IPS DF 4.7 (cell line): Measurements from ENCODE around the gene SIN3B.

Experiments
- DNase-seq: peaks from one replicate; pipeline ENCODE4 v3.0.0-alpha.2; 2013; ENCODE audit warnings: low spot score; ENCODE audit errors: extremely low read depth

The SIN3B gene

DNA sequence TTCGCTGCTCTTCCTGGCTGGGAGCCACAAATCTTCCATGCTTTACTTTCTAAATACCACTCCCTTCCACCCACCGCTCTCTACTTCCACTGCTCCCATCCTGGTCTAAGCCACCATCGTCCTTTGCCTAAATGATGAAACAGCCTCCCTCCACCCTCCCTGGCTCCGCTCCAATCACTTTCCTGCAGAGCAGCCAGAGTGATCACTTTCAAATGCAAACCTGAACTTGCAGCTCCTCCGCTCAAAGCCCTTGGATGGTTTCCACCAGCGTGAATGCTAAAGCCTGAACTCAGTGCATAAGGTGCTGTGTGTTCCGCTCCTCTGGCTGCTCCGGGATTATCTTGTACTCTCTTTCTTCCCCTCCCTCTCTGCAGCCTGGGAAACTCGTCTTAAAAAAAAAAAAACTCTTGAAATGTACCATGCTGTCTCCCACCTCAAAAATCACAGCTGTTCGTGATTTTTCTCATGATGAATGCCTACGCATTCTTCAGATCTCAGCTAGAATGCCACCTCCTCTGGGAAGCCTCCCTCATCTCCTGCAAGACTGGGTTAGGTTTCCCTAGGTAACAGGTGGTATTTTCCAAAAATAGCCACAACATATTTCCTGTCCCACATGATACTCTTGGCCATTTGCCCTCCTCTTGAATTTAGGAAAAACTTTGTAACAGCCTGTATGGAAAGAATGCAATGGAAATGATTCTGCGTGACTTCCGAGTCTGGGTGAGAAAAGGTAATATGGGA lies 3.7 kb upstream of the SIN3B start:
- no peak for DNase-seq

DNA sequence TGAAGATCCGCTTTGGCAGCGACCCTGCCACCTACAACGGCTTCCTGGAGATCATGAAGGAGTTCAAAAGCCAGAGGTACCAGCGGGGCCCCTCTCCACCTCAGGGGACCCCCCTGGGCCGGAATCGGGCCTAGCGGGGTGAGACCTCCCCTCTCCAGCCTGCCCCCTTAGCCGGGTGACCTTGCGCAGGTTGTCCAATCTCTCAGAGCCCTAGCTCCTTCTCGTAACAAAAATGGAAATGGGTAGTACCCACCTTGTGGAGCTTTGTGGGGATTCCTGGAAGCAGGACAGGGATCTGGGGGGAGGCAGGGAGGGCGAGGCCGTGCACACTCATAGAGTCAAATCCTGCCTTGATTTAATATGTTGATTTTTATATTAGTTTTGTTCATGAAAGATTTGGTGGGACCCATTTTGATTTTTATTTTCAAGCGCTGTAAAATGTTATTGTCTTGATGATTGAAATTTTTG lies 658 bp downstream of the SIN3B start:
- no peak for DNase-seq

DNA sequence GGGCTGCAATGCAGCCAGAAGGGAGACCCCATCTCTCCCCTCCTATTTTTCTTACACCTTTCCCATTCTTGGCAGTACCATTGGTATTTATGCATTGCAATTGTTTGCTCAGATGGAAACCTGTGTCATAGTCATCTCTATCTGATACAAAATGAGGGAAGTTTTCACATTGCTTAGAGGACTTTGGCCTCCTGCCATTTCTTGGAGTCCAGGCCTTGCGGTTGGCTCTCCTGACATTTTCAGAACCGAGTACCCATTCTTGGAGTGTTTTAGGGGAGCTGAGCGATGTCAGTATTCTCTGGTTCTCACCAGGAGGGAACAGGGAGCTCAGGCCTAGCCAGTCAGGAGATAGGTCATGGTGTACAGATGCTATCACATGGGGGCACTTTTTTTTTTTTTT lies 1.5 kb downstream of the SIN3B start:
- DNase-seq: no peak

DNA sequence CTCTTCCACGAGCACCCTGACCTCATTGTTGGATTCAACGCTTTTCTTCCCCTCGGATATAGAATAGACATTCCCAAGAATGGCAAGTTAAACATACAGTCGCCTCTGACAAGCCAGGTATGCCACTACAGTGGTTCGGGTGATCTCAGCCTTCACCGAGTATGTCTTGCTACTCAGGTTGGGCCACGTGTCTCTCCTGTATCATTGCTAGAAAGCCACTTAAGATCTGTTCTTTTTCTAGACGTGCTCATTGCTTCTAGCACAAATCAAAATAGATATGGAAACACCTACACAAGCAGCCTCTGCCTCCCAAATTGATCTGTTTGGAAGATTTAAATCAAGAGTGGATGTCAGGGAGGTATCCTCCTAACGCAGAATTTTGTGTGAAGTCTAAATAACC lies 2.3 kb downstream of the SIN3B start:
- DNase-seq: no peak

DNA sequence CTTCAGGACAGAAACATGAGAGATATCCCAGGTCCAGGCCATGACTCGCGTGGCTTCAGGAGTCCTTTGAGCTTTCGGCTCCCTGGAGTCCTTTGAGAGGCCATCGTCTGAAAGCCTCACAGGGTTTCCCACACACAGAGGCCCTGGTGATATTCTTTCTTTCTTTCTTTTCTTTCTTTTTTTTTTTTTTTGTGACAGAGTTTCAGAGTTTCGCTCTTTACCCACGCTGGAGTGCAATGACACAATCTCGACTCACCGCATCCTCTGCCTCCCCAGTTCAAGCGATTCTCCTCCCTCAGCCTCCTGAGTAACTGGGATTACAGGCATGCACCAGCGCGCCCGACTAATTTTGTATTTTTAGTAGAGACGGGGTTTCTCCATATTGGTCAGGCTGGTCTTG lies 5.5 kb downstream of the SIN3B start:
- no peak for DNase-seq

DNA sequence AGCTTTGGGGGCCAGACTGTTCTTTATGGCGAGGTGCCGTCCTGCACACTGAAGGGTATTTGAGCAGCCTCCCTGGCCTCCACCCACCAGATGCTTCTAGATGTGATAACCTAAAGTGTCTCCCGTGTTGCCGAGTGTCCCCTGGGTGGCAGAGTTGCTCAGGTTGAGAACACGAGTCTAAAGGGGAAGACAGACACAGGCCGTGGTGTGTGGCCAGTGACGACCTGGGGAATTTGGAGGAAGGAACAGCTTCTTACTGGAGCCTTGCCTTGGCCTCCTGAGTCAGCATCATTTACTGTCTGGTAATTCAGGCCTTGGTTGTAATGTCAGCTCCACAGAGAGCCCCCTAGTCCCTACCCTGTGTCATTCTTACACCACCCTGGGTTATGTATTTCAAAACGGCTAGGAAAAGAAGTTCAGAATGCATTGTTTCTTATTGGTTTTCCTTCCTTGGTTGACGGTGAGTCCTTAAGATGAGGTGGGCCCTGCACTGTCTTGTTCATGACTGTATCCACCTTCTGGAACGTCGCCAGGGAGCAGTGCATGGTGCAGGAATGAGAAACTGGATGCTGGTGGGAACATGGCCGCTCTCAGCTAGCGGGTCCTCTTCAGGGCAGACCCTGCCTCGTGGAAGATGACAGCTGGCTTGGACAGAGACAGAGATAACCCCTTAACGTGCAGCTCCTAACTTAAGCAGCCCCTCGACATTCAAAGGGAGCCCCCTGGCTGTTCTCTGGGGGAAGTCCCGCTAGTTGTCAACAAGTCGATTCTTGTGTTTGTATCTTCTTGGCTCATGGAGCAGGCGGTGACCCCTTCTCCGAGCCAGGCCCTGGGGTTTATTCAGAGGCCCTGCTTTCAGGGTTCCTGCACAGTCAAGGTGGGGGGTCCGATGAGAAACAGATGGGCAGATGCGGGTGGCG lies 7.2 kb downstream of the SIN3B start:
- no peak for DNase-seq

DNA sequence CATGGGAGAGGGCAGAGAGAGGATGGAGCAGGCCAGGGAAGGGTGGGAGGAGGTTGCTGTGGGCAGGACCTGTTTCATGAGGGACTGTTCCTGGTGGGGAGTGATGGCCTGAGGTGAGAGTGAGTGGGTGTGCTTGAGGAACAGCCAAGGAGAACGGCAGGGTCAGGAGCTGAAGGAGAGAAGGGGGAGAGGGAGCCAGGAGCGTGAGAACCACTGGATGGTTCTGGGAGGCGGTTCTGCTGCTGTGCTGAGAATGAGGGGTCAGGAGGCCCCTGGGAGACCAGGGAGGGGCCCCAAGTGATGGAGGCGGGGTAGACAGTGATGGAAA lies 7.8 kb downstream of the SIN3B start:
- DNase-seq: no peak

DNA sequence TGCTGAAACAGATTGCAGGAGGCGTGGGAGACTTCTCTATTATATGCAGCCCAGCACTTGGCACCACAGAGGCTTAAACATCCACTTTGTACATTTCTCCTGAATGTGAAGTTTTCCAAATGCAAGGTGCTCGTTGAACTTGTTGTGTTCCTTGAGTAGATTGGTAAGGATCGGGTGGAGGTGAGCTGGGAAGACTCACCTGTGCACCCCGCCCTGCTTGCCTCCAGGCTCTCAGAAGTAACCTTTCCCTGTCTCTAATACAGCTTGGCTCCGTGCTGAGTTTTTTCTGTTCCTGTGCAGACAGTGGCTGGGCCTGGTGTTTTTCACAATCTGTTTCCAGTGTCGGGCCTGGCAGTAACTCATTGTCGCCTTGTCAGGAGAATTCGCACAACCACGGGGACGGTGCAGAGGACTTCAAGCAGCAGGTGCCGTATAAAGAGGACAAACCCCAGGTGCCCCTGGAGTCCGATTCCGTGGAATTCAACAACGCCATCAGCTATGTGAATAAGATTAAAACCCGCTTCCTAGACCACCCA lies 12.3 kb downstream of the SIN3B start:
- DNase-seq: no peak

DNA sequence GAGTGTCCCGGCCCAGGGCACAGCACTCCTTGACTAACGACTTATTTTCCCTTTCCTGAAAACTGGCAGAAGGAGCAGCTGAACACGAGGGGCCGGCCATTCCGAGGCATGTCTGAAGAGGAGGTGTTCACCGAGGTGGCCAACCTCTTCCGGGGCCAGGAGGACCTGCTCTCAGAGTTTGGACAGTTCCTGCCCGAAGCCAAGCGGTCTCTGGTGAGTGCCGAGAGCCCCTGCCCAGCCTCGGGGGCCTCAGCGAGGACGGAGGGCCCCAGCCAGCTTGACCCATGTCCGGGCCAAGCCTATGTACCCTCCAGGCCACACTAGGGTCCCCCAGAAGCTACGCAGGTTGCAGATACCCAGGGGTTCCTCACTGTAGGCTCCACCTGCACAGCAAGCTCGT lies 17.7 kb downstream of the SIN3B start:
- no peak for DNase-seq

DNA sequence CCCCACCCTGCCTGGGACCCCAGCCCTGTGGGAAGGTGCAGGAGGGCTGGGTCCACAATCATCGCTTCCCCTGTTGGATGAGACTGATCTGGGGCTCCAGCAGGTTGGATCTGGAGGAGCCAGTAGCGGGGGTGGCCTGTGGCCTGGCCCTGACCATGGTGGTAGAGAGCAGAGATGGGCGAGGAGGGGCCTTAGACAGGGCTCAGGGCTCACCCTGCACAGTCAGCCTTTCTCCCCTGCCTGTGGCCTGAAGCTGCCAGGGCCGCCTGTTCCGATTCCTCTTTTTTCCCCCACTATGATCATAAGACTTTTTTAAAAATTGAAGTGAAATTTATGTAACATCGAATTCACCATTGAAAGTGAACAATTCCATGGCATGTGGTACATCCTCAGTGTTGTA lies 18.2 kb downstream of the SIN3B start:
- DNase-seq: no peak

DNA sequence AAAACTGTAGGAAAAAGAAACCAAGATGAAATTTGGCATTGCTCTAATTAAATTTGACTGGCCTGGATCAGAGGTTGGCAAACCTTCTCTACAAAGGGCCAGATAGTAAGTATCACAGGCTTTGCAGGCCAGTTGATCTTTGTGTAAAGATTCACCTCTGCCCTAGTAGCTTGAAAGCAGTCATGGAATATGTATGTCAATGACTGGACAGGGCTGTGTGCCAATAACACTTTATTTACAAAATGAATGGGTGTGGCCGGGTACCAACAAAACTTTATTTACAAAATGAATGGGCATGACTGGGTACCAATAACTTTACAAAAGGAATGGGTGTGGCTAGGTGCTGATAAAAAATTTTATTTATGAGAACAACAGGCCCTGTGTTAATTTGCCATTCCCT lies 20.0 kb downstream of the SIN3B start:
- DNase-seq: no peak

DNA sequence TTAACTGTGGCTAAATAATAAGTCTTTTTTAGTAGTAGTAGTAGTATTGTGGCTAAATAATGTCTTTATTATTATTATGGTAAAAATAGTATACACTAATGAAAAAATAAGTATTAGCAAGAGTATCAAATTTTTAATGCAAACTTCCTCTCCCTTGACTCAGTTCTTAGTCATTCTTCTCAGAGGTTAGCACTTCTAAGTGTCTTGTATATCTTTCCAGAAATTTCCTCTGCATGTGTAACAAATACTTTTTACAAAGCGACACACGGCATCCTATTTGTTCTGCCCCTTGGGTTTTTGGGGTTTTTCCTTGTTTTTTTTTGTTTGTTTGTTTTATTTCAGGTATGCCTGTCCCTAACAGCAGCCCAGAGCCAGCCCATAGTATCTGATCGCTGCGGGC lies 20.9 kb downstream of the SIN3B start:
- no peak for DNase-seq

DNA sequence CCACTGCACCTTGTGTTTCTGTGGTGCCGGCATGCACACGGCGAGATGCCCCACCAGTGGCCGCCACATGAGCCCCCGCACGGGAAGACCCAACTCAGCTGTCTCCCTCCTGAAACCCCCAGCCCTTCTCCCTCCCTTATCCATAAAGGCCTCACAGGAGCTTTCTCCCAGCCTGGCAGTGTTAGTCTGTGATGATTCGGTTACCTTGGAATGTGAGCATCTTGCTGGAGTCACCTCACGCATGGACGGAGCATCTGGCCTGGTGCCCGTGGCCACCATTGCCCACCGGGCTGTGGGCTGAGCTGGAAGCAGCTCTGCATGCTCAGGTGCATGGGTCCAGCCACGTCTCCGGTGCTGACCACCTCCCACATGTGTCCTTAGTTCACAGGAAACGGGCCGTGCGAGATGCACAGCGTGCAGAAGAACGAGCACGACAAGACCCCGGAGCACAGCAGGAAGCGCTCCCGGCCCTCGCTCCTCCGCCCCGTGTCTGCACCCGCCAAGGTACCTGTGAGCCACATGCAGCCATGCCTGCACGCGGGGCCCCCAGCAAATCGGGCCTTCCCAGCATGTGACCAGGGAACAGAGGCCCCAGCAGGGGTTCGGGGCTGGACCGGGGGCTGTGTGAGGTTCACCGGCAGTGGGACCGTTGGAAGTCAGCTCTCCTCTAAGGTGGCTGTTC lies 22.0 kb downstream of the SIN3B start:
- DNase-seq: no peak

DNA sequence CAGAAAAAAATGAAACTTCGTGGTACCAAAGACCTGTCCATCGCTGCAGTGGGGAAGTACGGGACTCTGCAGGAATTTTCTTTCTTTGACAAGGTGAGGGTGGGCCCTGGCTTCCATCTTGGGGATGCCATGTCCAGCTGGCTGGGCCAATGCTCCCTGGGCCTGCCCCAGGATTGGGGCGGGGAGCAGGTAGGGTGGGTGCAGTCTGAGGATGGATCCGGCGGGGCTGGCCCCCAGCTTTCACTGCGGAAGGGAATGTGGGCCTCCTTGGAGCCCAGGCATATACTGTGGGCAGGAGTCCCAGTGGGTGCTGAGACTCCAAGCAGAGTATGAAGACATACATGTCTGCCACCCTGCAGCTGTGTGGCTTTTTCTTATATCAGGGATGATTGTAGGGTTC lies 23.9 kb downstream of the SIN3B start:
- no peak for DNase-seq

DNA sequence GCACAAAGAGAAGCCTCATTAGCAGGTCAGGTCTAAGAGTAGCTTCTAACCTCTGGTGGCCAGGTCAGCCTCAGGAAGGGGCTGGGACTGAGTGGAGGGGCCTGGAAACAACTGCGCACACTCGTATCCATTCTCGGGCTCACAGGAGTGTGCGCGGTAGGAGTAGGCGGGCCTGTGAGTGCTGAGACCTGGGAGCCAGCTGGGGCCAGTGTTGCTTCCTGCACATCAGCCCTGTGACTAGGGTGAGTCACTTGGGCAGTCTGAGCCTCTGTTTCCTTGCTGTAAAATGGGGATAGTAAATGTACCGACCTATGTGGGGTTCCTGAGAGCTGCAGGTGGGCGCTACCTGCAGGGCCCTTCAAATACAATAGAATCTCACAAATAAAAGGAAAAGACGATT lies 26.9 kb downstream of the SIN3B start:
- no peak for DNase-seq

DNA sequence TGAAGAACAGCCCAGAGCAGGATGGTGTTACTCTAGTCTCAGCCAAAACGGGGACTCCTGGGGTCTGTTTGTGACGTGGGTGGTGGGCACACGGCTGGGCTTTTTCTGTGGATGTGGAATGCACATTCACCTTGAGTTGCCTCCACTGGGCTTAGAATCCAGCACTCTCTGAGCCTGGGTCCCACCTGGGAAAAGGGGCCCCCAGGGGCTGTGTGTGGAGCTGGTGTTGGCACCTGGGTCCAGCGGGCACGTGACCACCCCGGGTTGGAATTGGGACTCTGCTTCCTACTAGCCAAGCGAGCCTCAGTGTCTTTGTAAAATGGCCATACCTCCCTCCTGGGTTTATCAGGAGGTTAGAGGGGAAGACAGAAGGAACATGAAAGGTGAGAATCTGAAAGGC lies 30.4 kb downstream of the SIN3B start:
- no peak for DNase-seq

DNA sequence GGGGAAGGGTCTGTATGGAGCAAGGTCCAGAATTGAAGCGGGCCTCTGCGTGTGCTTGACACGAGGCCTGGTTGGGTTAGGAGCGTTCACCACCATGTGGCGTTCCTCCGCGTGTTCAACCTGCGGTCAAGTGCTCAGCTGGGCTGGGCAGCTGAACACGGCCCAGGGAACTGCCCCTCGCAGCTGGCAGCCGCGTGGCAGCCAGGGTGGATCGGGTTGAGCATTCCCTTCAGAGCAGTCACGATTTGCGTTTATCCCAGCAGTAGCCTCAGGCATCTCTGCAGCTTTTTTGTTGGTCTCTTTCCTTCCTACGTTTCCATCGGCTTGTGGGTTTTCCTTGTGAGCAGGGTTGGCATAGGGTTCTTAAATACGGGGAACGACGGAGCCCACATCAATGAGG lies 30.9 kb downstream of the SIN3B start:
- no peak for DNase-seq

DNA sequence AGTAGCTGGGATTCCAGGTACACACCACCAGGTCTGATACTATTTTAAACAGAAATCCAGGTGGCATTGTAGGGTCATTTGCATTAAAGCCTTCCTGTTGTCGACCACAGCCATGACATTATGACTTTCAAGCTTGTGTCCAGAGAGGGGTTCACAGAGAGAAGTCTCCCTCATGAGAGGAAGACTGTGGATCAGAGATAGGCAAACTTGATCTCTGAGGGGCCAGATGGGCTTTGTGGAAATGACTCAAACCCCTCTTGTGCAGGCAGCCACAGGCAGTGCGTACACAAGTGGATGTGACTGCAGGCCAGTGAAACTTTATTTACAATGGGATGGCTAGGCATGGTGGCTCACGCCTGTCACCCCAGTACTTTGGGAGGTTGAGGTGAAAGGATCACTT lies 31.8 kb downstream of the SIN3B start:
- no peak for DNase-seq

DNA sequence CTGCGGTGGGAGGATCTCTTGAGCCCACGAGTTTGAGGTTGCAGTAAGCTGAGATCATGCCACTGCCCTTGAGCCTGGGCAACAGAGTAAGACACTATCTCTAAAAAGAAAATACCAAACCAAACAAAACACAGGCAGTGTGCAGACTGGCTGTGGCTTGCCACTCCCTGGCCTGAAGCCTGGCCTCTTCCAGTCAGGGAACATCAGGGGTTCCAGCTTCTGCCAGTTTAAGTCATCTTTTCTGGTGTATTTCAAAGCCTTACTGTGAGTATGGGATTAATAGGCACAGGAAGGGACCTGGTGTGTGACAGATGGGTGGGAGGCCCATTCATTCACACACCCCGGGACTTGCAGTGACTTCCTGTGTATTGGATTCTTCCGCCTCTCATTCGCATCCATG lies 32.6 kb downstream of the SIN3B start:
- no peak for DNase-seq

DNA sequence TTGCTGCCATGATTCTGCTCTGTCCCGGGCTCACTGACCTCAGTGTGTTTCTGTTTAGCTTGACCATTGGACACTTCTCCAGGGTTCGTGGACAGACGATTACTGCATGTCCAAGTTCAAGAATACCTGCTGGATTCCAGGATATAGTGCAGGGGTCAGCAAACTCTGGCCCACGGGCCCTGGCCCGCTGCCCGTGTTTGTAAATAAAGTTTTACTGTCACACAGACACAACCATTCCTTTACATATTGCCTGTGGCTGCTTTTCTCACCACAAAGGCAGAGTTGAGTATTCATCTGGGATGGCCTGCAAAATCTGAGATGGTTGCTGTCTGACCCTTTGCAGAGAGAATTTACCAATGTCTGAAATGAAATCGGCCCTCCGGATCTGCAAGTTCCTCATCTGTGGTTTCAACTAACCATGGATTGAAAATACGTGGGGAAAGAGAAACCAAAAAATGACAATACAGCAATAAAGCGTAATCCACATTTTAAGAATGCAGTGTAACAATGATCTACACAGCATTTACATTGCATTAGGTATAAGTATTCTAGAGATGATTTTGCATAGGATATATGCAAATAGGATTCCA lies 33.7 kb downstream of the SIN3B start:
- DNase-seq: no peak

DNA sequence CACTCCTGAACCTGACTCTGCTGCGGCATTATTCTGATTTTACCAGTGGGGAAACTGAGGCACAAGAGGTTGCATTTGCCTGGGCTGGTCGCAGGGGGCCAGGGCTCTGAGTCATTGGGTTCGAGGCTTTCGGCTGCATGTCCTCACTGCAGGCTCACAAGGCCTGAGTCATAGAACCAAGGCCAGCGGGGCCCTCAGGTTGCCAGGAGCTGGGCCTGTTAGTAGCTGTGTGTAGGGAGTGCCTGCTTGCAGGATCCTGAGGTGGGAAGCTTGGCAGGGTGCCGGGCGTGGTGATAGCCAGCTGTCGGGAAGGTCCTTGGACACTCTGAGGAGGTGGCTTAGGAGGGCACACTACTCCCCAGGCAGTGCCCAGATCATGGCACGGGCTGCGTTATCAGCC lies 38.0 kb downstream of the SIN3B start:
- DNase-seq: no peak
